Left lobe of liver (tissue), 2 donors: ENCODE measurements around the gene FOXL1. TPM values are rescaled to one million over a fixed set of nuclear protein-coding genes. Genes with fewer than 3 reads are reported as not detected.

Experiments used
- ATAC-seq: fragments of 200-7000 bp; cut with Tn5 transposase; one replicate; pipeline ENCODE4 v1.9.1; 2020; ENCODE audit warnings: mild to moderate bottlenecking, moderate library complexity
- DNase-seq: peaks from one replicate; pipeline ENCODE4 v3.0.0-alpha.2; 2020; ENCODE audit warnings: low spot score
- total RNA-seq: library from RNA; stranded (reverse); gene quantifications from one replicate; pipeline ENCODE4 v1.2.1, GENCODE V29; 2021
- donor health status: DM: no; HTN: no; CAD: no; lungs with moderate emphysema.
- donor health status: DM: no; HTN: yes; CAD: no.

The FOXL1 gene
- total RNA-seq, 1 donor from 2014 or later: 0.28 TPM

DNA sequence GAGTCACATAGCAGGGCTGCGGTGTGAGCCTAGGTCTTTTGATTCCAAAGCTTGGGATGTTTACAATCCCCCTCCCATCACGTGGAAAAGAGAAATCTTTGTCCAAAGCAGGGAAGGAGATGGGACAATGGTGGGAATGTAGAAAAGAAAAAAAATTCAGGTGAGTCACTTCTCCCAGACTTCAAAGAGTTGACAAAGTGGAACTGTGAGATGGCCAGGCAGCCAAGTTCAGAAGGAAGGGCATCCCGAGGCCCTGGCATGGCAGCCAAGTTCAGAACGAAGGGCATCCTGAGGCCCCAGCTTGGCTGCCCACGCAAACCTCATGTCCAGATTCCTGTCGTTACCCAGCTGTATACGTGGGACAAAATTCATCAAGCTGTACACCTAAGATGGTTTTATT, 47.5 kb downstream of the FOXL1 start:
- ATAC-seq: no peak
- no peak for DNase-seq

DNA sequence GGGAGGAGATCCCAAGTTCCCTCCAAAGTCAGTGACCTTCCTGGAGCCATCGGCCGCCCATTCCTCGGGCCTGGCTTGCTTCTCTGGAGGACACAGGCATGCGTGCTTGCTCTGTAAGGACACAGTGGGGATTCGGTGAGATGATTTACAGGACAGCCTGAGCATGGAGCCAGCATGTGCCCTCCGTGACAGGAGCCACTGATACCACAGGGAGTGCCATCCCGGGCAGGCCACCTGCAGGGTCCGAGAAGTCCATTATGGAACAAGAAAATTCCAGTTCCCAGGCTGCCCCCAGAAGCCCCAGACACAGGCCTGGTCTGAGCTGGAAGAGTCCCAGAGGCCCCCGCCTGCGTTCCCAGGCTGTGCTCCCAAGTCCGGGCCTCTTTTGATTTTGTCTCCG, 47.9 kb downstream of the FOXL1 start:
- no peak for DNase-seq
- ATAC-seq: no peak

DNA sequence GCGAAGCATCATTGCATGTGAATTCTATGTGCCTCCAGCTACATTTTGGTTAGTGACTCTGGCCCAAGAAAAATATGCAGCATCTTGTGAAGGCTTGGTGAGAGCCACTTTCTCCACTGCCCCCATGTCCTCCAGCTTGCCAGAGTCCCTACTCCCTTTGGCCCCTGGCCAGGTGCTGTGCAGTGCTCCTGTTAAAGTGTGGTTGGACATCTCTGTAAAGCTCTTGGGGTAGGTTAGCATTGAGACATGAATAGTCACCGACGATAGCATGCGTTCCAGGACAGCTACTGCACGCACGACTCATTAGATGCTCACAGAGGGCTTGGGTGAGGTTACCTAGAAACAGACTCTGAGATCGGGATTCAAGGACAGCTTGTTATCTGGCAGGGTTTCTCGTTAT, 48.6 kb downstream of the FOXL1 start:
- DNase-seq (no peak), ATAC-seq (no peak)

DNA sequence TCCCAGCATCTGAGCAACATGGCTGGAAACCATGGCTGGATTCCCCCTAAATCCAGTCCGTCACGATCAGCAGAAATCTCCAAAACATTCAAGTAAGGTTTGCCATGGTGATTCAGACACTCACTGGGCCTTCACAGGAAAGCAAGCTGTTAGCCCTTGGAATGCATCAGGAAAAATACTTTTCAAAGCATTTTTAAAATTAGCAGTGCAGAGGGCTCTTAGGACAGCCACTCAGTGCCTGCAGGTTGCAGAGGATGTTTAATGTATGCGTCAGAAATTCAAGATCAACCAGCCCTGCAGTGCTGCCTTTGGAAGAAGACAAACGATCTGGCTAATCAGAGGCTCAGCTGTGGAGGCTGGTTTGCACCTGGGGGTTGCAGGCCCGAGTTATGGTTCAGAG, 50.3 kb downstream of the FOXL1 start:
- DNase-seq: no peak
- ATAC-seq: no peak

DNA sequence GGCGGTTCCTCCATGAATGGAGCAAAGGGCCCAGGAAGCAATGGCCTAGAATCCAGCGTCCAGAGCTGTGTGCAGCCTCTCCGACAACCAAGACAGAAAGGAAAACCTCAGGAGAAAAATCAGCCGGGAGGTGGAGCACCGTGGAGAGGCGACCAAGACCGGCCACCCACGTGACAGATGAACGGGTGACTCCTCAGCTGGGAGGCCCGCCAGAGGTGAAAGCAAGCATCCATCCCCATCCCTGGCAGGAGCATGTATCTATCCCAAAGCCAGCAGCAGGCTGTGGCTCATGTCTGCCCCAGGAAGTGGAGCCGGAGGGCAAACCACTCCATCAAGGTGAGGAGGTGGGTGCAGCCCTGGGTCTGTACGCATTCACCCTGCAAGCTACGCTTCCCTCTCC, 52.1 kb downstream of the FOXL1 start:
- ATAC-seq: no peak
- no peak for DNase-seq

DNA sequence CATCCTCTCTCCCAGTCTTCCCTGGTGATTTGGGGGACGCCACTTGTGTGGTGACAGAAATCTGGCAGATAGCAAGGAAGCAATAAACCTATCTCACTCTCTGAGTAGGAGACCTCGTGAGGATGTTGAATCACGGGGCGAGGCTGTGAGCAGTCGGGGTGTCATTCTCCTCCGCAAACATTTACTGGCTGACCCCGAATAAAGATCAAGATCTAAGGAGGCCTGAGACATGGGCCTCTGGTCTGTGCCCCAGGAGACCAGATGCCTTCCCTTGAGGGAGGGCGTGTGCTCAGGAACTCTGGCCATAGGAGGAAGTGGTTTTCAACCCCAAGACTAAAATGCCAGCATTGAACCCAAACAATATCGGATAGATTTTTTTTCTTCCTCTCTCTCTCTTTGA, 53.1 kb downstream of the FOXL1 start:
- no peak for DNase-seq
- no peak for ATAC-seq

Other genes with a start within 250 kb of the FOXL1 start
- gene FOXF1, start 68.0 kb upstream of the FOXL1 start, total RNA-seq: 1.7 TPM
- 9.9 TPM for gene MTHFSD, start 23.3 kb upstream of the FOXL1 start, total RNA-seq
- 0.13 TPM for gene FOXC2, start 11.7 kb upstream of the FOXL1 start, total RNA-seq